Tibial artery (tissue), 4 donors: Measurements from ENCODE around the gene ABRACL.

Experiments used
- DNase-seq, 2 donors: peaks; one replicate each; pipeline ENCODE4 v3.0.0-alpha.2; 2019
- H3K27ac ChIP-seq, 2 donors: fragments of 200-600 bp; sonication (generic) in 1 of 2; 1 replicate in 1 of 2; 2 replicates in 1 of 2; pipeline ENCODE4 v1.5.1; 2018 to 2019; ENCODE audit warnings: mild to moderate bottlenecking in 1 of 2
- H3K27me3 ChIP-seq, 2 donors: fragments of 200-600 bp; sonication (generic) in 1 of 2; one replicate each; pipeline versions ENCODE4 v1.5.1 to v1.6.0; 2016 to 2019
- H3K36me3 ChIP-seq, 3 donors: fragments of 200-600 bp; sonication (generic) in 2 of 3; one replicate each; pipeline ENCODE4 v1.5.1; 2016 to 2019; ENCODE audit warnings: mild to moderate bottlenecking in 2 of 3
- H3K4me1 ChIP-seq, 4 donors: fragments of 200-600 bp; sonication (generic) in 2 of 4; 1 replicate in 3 of 4; 2 replicates in 1 of 4; pipeline ENCODE4 v1.5.1; 2016 to 2019
- H3K4me3 ChIP-seq, 2 donors: fragments of 200-600 bp; sonication (generic) in 1 of 2; 1 replicate in 1 of 2; 2 replicates in 1 of 2; pipeline ENCODE4 v1.5.1; 2018 to 2019; ENCODE audit warnings: mild to moderate bottlenecking in 2 of 2
- H3K9me3 ChIP-seq, 3 donors: fragments of 200-600 bp; sonication (generic) in 1 of 3; one replicate each; pipeline ENCODE4 v1.5.1; 2016 to 2019
- intact Hi-C: fragments of 100-400 bp; cut with DNase I; formaldehyde crosslinking; loops from one replicate; pipeline ENCODE4 v1.15.0; 2023; ENCODE audit warnings: low total_unique reads
- TF ChIP-seq, protein P1 (sequence below), 2 experiments: fragments of 200-600 bp in 1 of 2; fragments of 450-650 bp in 1 of 2; IDR thresholded peaks; one replicate each; pipeline ENCODE4 v1.5.1; 2017 to 2019; ENCODE audit warnings: antibody characterized with exemption in 2 of 2, mild to moderate bottlenecking in 1 of 2, moderate library complexity in 1 of 2

Gene ABRACL

GRCh38 chr6:139028215-139028657 lies 309 bp upstream of the ABRACL start:
- H3K27me3 ChIP-seq: no peaks in the 10 kb centered on the region
- peaks cover 0 to 15% (median 7%) of the 10 kb centered on the region in 4 donors for H3K4me1 ChIP-seq
- peak overlapping the region; percentile 74 to 82 for H3K27ac ChIP-seq
- no peaks in the 10 kb centered on the region for H3K36me3 ChIP-seq
- intact Hi-C loops: loop anchor here (10.0 kb wide), 1 partner anchor 107 kb away; the partner anchor contains the start of gene HECA
- peak overlapping the region; percentile 93 to 96 for H3K4me3 ChIP-seq
- no peak for DNase-seq
- no peaks in the 10 kb centered on the region for H3K9me3 ChIP-seq
- TF ChIP-seq, protein P1, sequence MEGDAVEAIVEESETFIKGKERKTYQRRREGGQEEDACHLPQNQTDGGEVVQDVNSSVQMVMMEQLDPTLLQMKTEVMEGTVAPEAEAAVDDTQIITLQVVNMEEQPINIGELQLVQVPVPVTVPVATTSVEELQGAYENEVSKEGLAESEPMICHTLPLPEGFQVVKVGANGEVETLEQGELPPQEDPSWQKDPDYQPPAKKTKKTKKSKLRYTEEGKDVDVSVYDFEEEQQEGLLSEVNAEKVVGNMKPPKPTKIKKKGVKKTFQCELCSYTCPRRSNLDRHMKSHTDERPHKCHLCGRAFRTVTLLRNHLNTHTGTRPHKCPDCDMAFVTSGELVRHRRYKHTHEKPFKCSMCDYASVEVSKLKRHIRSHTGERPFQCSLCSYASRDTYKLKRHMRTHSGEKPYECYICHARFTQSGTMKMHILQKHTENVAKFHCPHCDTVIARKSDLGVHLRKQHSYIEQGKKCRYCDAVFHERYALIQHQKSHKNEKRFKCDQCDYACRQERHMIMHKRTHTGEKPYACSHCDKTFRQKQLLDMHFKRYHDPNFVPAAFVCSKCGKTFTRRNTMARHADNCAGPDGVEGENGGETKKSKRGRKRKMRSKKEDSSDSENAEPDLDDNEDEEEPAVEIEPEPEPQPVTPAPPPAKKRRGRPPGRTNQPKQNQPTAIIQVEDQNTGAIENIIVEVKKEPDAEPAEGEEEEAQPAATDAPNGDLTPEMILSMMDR (IDR thresholded peaks at IDR 0.05): no peak

- peak; percentile 71 to 81 for DNase-seq
- TF ChIP-seq, protein P1 (IDR thresholded peaks at IDR 0.05): no peak
- no peaks in the 10 kb centered on the region for H3K27me3 ChIP-seq
- intact Hi-C loops: loop anchor here (10.0 kb wide), 1 partner anchor 105 kb away; the partner anchor contains the start of gene HECA
- peak overlapping the region; percentile 74 to 82 for H3K27ac ChIP-seq
- no peaks in the 10 kb centered on the region for H3K36me3 ChIP-seq
- peak overlapping the region; percentile 93 to 96 for H3K4me3 ChIP-seq
- H3K9me3 ChIP-seq: no peaks in the 10 kb centered on the region
- peaks cover 0 to 15% (median 7%) of the 10 kb centered on the region in 4 donors for H3K4me1 ChIP-seq
Observed at GRCh38 chr6:139029470-139030227, 1.1 kb downstream of the ABRACL start.

GRCh38 chr6:139030228-139030963 lies 1.9 kb downstream of the ABRACL start:
- Histone ChIP-seq H3K9me3 (no peaks in the 10 kb centered on the region), H3K27ac (peak overlapping the region in 1 of 2 donors; percentile 82), H3K4me3 (peak overlapping the region; percentile 93 to 96), H3K36me3 (no peaks in the 10 kb centered on the region), H3K27me3 (no peaks in the 10 kb centered on the region), H3K4me1 (peaks cover 0 to 15% (median 7%) of the 10 kb centered on the region in 4 donors)
- TF ChIP-seq, protein P1 (IDR thresholded peaks at IDR 0.05): no peak
- DNase-seq: no peak
- intact Hi-C loops: no loop called here

DNA sequence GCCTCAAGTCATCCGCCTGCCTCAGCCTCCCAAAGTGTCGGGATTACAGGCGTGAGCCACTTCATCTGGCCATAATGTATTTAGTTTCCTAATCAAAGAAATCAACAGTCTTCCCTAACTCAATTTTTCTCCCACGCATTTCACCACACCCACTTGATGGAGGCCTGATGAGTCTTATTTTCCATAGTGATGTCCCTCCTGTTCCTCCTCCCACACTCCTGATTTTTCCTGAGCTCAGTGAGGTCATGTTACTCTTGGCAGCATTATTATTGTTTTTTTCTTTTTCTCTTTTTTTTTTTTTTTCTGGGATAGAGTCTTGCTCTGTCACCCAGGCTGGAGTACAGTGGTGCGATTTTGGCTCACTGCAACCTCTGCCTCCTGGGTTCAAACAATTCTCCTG lies 8.9 kb downstream of the ABRACL start:
- TF ChIP-seq, protein P1 (IDR thresholded peaks at IDR 0.05): no peak
- no peaks in the 10 kb centered on the region for H3K27me3 ChIP-seq
- H3K9me3 ChIP-seq: no peaks in the 10 kb centered on the region
- no peak for DNase-seq
- H3K36me3 ChIP-seq: peaks cover under 1 to 30% (median 5%) of the 10 kb centered on the region in 3 donors
- intact Hi-C loops: no loop called here
- no peaks in the 10 kb centered on the region for H3K4me1 ChIP-seq
- no peak overlapping the region for H3K27ac ChIP-seq
- no peak overlapping the region for H3K4me3 ChIP-seq

- Histone ChIP-seq H3K36me3 (peaks cover 0 to 21% (median 10%) of the 10 kb centered on the region in 3 donors), H3K9me3 (no peaks in the 10 kb centered on the region), H3K4me1 (no peaks in the 10 kb centered on the region), H3K4me3 (no peak overlapping the region), H3K27me3 (no peaks in the 10 kb centered on the region), H3K27ac (no peak overlapping the region)
- DNase-seq: no peak
- intact Hi-C loops: loop anchor here (2.0 kb wide), 1 partner anchor 45 kb away; no protein-coding TSS in a partner anchor
- TF ChIP-seq, protein P1 (IDR thresholded peaks at IDR 0.05): no peak
Observed at GRCh38 chr6:139044250-139044649, 15.7 kb downstream of the ABRACL start.
